Activated T-helper 9 cell treated with anti-CD3 and anti-CD28 coated beads, Interleukin-2, amount 50 U/mL, for 16 hours (primary cell): Measurements from ENCODE around the gene ADCY2.

Source experiments
- DNase-seq: peaks from one replicate; pipeline ENCODE4 v3.0.0-alpha.2; 2020; ENCODE audit warnings: low read depth

The ADCY2 gene

DNA sequence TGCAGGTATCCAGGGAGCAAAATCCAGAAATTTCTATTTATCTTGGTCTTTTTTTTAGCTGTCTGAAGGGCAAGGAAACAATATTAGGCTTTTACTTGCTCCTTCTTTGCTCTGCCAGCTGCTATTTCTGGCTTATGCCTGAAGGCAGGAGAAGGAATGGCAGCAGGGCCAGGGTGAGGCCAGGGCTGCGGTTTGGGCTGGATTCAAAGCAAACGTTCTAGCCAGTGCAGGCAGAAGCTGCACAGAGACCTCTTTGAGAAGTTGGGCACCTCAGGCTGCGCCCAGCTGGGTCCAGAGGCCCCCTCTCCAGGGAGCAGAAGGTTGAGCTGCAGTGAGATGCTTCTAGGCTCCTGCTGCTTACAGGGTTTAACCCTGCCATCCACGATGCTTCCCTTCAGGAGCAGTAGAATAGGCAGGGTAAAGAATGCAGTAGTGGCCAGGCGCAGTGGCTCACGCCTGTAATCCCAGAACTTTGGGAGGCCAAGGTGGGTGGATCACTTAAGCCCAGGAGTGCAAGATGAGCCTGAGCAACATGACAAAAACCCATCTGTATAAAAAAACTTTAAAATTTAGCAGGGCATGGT is 201.2 kb downstream of the ADCY2 start:
- DNase-seq, result no peak

DNA sequence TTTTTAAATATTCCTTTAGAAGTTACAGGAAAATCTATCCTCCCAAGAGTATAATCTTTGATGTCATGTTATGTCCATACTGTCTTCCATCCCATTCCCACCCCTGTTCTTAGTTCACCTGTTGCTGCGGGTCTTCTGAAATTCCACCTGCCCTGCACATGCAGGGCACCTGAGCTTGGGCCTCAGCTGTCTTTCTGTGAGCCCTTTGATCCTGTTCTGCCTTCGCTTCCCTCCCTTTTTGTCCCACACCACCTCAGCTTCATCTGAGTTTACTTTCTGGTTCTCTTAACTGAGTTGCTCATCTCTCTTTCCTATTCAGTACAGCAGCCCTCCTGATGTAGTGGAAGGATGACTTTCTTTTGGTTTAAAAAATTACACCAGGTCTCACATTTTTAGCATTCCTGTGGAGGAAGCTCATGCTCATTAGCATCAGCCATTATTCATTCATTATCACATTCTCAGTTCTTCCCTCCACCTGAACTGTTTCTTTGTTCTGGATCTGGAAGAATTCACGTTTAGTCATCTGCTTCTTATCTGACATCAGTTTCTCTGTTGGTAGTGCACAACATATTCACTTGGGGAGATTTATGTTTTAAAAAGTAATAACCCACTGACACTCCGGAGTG is 211.0 kb downstream of the ADCY2 start:
- DNase-seq, result no peak

DNA sequence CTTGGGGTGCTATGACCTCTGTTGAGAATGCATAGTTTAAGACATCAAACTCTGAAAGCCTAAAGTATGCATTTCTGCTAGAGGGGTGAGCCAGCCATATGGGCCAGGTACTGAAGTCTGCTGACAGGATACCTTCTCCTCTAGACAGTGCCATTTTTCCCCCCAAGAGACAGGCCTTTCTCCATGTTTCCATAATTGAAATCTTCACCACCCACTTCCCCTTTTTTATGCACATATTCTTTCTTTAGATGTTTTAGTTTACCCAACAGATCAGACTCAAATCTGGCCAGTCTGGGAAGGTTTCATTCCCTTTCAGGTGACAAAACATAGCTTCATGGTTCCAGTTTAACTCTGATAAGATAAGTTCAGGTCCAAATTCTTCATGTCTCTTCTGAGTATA is 212.8 kb downstream of the ADCY2 start:
- DNase-seq, result no peak

DNA sequence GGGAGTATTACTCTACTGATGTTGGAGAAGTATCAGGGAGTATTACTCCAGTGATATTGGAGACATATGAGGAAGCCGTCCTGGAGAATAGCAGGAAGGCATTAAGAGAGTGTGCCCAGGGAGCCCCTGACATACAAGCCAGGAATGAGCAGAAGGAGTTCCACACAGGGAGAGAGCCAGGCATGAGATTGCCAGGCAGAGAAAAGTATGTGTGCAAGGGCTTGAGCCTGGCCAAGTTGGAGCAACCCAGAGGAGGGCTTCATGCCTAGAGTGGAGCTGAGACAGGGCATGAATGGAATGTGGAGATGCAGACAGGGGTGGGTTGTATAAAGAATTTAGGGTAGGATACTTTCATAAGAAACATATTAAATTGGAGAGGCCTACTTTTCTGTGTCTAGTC is 213.8 kb downstream of the ADCY2 start:
- DNase-seq, result no peak

DNA sequence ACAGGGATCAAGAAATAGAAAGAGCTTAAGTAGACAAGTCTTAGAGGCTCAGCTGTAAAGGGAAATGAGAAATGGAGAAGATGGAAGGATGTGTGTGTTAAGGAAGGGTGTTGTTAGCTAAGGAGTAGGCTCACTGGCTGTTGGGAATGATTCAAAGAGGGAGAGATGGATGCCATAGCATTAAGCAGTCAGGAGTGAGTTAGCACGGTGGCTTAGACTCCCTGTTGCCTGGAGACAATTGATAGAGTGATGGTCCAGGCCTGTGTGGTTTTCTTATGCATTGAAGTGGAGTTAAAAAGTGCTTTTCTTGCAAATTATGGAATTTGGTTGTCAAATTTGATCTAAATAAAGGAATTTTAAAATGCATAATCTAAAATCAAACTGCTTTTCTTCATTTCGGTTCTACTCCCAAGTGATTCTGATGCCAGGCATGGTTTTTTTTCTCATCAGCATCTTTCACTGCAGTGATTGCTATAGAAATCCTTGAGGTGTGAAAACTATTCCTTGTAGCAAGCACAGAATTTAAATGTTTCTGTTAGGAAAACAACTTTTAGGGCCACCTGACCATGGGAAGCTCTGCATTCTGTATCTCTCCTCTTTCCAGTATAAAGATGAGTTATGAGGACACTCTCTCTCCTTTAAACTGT is 214.7 kb downstream of the ADCY2 start:
- DNase-seq, result no peak

DNA sequence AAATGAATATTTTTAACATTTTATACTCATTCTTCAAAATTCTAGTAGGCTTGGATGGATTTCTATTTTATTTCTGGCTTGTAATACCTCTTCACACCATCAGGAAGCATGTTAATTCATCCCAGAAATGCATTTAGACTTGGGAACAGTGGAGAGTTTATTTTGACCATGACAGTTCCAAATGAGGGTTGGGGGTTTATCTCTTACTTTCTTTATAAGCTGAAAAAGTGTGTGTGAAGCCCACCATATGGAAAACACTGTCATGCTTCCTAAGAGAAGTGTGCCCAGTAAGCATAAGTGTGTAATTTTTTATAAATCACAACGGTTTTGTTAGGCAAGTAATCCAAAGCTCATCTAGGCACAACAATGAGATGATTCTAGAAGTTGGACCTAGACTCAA is 215.6 kb downstream of the ADCY2 start:
- DNase-seq, result no peak

DNA sequence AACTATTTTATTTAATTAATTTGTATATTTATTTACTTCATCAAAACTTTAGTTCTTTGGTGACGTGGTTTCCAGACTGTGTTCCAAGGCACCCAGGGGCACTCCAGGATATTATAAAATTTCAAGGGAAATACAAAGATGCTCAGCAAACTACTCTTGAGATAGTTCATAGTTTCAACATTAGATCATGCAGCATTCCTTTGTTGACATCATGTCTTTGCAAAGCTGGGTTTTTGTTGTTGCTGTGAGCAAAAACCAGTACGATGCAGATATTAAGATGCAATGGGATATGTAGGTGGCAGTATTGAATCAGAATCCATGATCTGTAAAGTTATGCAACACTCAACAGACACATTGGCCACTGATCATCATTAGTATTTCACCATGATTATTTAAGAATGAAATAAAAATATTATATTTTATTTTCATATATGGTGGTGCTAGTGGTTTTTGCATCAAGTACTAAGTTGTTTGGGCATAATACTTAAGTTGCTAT is 219.7 kb downstream of the ADCY2 start:
- DNase-seq, result no peak

DNA sequence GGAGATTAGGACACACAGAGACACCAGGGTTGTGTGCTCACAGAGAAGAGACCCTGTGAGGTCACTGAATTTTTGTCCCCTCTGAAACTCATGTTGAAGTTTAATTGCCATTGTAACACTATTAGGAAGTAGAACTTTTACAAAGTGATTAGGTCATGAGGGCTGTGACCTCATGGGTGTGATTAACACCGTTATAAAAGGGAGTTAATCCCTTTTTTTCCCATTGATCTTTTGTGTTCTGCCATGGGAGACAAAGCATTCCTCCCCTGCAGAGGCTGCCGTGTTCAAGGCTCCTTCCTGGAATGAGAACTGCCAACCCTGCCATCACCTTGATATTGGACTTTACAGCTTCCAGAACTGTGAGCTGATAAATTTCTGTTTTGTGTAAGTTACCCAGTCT is 221.0 kb downstream of the ADCY2 start:
- no peak for DNase-seq

DNA sequence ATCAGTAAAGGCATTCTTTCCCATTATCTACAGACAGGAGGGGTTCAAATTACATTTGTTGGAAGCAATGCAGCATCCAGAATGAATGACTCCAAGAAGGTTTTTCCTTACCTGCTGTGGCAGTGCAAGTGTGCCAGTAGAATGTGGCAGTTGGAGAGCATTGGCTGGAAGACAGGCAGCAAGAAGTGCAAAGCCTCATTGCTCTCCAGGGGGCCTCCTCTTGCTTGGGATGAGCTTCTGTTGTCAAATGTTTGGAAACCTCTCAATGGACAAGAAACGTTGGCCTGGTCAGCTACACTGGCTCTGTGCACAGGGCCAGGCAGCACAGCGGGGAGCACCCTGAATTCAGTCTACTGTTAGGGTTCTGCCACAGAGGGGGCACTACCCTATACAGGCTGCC is 226.6 kb downstream of the ADCY2 start:
- no peak for DNase-seq

DNA sequence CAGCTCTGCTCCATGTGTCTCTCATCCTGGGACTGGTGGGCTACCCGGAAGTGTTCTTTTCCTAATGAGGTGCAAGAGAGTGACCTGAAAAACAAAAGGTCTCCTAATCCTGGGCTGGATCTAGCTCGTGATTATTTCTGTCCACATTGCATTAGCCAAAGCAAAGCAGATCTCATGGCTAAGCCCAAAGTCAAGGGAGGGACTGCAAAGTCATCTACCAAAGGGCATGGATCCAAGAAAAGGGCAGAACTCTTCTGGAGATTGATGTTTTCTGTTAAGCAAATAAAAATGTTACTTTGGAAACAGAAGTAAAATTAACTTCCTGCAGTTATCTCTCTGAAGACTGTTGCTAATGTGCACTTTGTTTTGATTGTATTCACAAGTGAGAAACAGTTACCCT is 229.8 kb downstream of the ADCY2 start:
- no peak for DNase-seq

DNA sequence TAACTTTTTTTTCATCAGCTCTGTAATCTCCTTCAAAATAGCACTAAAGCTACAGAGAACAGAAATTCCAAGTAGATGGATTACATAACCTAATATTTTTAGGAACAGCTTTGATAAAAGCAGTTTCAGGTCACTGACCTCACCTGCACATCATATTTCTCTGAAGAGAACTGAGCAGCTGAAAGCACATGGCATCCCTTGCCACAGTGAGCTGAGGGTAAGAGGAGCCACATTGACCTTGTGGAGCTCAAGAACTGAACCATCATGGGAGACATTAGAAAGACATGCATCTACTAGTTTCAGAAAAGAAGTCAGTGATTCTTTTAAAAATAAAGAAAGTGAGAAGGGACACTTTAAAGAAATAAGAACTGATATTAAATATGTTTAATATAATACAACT is 232.3 kb downstream of the ADCY2 start:
- no peak for DNase-seq

DNA sequence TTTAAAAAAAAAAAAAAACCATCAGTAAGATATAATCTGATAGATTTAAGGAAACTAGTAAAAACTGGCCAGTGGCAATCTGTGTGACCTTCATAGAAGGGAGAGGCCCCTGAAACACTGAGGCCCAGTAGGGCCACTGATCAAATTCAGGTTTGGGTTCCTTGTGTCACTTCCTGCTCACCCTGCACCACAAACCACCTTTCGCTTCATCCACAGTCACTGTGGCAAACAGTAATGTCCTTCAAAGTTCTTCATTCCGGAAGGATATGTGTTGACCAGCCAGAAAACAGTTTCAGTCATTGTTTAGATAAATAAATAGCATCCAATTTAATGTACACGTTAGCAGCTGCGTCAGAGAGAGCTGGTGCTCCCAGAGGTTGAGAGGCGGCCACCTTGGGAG is 232.9 kb downstream of the ADCY2 start:
- DNase-seq, result no peak

DNA sequence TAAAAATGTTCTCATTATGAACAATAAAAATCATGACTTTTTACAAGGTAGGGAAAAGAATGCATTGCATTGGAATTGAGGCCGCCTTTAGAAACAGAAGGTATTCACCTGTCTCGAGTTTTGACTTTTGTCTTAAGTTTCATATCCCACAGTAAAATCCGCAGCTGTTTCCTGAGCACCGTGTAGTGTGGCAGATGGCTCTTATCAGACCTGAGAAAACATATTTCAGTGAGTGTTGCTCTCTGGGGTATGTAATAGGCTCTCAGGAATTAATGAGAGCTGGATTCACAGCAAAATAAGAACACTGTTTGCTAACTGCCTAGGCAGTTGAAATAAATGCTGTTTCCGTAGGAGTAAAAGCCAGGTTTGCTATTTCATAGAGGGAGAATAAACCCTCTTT is 233.6 kb downstream of the ADCY2 start:
- DNase-seq, result no peak

DNA sequence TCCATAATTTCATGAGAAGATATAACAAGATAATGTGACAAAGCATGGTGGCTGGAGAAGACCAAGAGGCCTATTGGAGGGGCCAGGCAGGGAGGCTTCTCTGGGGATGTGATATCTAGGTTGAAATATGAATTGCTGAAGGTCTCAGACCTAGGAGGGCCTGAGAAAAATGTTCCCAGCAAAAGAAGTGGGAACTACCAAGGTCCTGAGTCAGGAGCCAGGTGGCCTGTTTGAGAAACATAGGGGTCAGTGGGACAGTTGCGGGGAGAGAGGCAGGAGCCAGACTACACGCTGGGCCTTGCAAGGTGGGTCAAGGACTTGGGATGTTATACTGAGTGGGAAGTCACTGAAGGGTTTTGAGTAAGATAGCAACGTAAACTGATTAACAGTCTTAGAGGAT is 238.9 kb downstream of the ADCY2 start:
- DNase-seq, result no peak

DNA sequence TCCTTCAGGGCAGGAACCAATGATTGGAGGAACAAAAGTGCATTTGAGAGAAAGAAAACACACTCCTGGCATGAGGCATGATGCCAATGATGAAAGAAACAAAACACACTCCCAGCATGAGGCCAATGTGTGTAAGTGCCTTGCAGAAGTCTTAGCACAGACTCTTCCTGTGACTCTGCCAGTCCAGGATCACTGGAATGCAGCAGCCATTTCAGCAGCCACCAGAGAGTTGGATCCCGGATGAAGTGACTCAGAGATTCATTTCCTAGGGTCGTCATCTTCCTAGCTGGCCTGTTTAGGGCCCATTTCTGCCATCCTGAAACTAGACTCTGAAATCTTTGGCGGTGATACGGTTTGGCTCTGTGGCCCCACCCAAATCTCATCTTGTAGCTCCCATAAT is 242.5 kb downstream of the ADCY2 start:
- DNase-seq, result no peak

DNA sequence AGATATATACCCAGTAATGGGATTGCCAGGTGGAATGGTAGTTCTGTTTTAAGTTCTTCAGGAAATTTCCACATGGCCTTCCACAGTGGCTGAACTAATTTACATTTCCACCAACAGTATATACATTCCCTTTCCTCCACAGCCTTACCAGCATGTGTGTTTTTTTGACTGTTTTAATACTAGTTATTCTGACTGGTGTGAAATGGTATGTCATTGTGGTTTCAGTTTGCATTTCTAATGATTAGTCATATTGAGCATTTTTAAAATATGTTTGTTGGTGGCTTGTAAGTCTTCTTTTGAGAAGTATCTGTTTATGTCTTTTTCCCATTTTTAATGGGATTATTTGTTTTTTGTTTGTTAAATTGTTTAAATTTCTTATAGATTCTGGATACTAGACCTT is 246.1 kb downstream of the ADCY2 start:
- no peak for DNase-seq

DNA sequence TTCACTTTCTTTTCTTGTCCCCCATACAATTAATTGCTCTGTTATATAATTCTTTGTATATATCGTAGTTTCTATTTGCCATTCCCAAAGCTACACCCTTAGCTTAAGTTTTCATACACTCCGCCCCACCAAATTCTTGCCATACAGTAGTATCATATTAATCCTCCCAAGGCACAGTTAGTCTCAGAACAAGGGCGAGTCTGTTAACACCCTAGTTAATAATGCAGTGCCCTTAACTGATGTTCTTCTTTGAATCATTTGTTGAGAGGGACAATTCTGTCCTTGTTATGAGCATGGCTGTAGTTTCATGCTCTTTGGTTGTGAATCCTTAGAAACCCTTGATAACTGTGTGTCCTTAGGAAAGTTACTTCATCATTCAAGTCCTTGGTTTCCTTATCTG is 248.8 kb downstream of the ADCY2 start:
- no peak for DNase-seq

DNA sequence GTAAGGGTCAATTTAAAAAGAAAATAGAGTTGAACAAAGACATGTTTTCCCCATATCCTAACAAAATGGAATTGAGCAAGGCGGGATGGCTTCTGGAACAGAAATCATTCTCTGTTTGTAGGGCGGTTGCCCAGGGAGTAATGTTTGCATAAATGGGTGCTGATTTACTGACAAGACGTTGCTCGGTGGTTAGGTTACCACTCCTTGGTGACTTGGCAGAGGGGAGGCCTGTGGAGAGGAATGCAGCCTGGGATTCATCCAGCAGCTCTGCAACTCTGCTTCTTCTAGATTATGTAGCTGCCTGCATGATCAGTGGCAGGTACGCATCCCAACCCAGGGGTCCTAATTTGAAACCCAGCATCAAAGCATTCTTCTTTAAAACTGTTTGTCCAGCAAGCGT is 254.8 kb downstream of the ADCY2 start:
- no peak for DNase-seq

DNA sequence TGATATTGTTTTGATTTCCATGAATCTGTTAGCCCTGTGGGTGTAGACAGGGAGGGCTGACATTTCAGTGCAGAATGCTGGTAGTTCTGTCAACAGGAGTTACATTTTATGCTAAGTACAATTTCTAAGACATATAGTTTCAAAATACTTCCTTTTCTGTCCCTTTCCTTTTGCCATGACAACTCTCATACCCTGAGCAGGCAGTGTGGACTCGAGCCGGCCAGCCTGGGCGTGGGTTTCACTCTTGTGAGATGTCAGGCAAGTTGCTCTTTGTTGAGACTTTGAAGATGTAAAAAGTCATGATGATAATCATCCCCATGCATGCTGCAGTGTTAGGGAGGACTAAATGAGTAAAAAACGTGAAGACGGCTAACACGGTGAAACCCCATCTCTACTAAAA is 257.1 kb downstream of the ADCY2 start:
- no peak for DNase-seq

DNA sequence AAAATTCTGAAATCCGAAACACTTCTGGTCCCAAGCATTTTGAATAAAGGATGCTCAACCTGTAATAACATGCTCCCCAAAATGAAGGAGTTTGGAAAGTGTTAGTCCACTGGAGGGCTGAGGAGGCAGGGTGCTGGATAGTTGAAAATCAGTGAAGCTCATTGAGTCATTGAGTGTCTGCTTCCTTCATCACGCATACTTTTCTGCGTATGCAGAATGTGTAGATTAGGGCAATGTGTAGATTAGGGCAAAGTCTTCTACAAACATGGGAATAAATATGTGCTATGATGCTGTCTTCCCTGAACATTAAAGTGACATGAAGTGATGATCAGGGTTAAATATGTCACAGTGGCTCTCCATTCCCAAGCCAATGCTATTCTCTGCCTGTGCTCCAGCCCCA is 261.2 kb downstream of the ADCY2 start:
- DNase-seq, result no peak

DNA sequence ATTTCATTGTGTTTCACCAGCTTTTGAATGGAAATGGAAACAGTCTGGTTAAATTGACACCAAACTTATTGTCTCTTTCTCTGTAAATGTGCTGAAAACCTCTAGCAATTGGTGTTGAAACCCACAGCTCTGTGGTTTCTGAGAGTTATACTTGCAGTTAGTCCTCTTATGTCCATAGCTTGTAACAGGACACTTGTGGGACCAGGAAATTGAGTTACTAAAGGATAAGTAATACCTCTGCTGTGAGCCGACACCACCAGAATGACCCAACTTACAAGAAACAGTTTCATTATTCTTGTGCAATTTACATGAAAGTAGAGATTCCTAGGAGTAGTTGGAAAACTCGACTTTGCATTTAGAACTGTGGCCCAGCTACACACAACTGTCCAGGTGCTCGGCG is 263.5 kb downstream of the ADCY2 start:
- no peak for DNase-seq

DNA sequence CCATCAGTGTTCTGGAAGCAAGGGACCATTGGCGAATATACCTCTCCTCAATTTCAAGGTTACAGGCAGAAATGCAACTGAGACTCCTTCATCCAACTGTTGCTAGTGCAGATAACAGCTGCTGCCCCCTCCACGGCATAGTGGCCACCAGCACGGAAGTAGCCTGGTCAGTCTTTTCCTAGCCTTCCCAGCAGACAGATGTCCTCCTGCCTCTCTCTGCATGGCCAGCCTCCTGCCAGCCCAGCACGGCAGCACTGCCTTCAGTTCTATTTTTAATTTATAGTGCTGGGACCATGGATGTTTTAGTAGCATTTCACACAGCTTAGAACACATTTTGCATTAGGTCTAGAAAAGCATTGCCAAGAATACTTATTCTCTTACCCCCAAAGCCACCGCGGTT is 266.4 kb downstream of the ADCY2 start:
- DNase-seq, result no peak

DNA sequence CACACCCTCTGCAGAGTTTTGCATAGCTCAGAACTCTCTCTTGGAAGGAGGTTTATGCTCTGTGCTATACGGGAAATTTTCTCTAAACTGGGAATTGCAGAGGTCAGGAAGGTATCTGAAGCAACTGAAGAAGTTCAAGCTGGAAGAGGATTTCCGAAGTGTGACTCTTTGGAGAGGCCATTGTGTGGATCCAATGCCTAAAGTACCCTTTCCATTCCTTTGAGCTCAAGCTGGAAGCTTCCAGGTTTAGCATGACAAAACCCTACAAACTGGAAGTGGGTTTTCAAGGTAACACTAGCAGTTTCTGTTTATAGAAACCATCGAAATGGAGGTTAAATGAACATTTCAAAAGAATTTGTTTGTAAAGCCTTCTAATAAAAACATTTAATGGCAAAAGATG is 267.9 kb downstream of the ADCY2 start:
- DNase-seq, result no peak

DNA sequence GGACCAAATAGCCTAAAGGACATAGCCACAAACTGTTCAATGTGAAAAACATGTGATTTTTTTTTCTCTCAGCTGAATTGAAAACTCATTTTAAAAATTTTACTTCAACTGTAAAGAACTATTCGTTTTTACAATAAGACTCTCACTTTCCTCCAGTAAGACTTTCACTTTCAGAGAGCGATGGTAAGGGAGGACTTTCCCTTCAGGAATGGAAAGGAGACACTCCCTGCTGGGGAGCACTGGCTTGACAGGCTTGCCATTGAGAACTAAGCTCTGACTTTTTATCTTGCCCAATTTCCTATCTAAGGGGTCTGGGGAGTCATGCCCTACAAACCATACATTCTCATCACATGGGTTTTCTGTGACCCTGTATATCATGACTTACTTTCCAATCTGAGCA is 268.3 kb downstream of the ADCY2 start:
- no peak for DNase-seq
